ENCODE measurements around the gene LEMD1.
"Not testable (repeated sequence)": the region's sequence is repeated elsewhere in the genome, so short reads cannot be mapped to it uniquely, and the experiment has no call there.

Gene LEMD1

DNA sequence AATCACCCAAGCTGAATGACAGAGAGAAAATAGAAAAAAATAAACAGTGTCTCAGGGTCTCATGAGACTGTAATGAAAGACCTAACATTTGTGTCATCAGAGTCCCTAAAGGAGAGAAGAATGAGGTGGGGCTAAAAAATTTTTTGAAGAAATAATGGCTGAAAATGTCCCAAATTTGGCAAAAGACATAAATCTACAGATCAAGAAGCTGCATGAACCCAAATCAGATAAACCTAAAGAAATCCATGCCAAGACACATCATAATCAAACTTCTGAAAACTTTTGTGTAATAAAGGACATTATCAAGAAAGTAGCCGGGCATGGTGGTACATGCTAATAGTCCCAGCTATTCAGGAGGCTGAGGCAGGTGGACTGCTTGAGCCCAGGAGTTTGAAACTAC is 29.2 kb downstream of the LEMD1 start:
- DNase-seq (ENCODE audit: low read depth): no peak
- H3K4me3 ChIP-seq (replicated peaks; ENCODE audit: low read depth, low read length): no peak overlapping the region
- TF ChIP-seq, protein P1, sequence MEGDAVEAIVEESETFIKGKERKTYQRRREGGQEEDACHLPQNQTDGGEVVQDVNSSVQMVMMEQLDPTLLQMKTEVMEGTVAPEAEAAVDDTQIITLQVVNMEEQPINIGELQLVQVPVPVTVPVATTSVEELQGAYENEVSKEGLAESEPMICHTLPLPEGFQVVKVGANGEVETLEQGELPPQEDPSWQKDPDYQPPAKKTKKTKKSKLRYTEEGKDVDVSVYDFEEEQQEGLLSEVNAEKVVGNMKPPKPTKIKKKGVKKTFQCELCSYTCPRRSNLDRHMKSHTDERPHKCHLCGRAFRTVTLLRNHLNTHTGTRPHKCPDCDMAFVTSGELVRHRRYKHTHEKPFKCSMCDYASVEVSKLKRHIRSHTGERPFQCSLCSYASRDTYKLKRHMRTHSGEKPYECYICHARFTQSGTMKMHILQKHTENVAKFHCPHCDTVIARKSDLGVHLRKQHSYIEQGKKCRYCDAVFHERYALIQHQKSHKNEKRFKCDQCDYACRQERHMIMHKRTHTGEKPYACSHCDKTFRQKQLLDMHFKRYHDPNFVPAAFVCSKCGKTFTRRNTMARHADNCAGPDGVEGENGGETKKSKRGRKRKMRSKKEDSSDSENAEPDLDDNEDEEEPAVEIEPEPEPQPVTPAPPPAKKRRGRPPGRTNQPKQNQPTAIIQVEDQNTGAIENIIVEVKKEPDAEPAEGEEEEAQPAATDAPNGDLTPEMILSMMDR (IDR thresholded peaks at IDR 0.05; ENCODE audit: low read length, missing control alignments): no peak

DNA sequence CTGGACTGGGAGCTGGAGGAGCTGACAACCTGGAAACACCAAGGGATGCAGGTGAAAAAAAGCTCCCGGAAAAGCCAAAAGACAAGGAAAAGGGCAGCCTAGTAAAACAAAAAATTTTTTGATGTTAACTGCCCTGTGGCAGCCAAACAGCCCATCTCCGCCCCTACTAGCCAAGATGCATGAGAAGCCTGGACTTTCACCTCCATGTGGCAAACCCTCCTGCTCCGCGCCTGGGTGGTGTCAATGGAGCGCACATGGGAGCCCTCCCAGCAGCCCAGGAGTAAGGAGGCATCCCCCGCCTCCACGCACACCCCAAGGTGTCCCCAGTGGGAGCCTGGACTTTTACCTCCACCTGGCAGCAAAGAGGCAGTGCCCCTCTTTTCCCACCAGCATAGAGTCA is 30.5 kb downstream of the LEMD1 start:
- H3K4me3 ChIP-seq (replicated peaks; ENCODE audit: low read depth, low read length): no peak overlapping the region
- TF ChIP-seq, protein P1 (IDR thresholded peaks at IDR 0.05; ENCODE audit: low read length, missing control alignments): no peak
- no peak for DNase-seq (ENCODE audit: low read depth)

DNA sequence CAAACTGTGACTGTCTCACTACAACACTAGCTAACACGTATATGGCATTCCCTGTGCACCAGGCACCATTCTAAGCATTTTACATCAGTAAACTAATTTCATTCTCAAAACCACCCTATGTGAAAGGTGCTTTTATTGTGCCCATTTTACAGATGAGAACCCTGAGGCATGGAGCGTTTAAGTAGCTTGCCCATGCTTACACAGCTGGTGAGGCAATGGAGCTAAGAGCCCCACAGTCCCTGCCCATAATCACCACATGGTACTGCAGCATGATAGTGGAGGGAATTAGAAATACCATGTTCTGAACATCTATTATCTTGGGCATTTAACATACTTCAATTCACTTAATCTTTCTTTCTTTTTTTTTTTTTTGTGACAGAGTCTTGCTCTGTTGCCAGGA is 34.0 kb downstream of the LEMD1 start:
- H3K4me3 ChIP-seq (replicated peaks; ENCODE audit: low read depth, low read length): no peak overlapping the region
- DNase-seq (ENCODE audit: low read depth): no peak
- TF ChIP-seq, protein P1 (IDR thresholded peaks at IDR 0.05; ENCODE audit: low read length, missing control alignments): no peak

GRCh38 chr1:205382990-205383389 is 38.9 kb downstream of the LEMD1 start:
- not testable (repeated sequence) for H3K4me3 ChIP-seq (replicated peaks; ENCODE audit: low read depth, low read length); DNase-seq (ENCODE audit: low read depth)

DNA sequence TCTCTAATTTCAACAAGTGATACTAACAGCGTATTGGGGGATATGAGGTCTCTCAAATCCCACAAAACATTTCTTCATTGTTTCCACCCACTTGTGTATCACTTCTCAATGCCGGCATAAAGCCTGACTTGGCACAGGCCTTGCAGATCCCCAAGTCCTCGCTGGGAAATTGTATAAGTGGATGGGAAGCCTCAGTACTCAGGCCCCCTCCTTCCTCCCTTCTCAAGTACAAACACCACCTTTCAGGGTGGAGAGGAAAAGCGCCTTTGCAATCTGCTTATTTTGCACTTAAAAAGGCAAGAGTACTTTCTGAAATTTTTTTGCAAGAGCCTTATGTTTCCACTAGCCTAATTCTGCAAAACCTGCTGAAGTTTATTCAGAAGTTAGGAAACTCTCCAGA is 39.3 kb downstream of the LEMD1 start:
- no peak for DNase-seq (ENCODE audit: low read depth)
- no peak overlapping the region for H3K4me3 ChIP-seq (replicated peaks; ENCODE audit: low read depth, low read length)
- TF ChIP-seq, protein P1 (IDR thresholded peaks at IDR 0.05; ENCODE audit: low read length, missing control alignments): no peak

DNA sequence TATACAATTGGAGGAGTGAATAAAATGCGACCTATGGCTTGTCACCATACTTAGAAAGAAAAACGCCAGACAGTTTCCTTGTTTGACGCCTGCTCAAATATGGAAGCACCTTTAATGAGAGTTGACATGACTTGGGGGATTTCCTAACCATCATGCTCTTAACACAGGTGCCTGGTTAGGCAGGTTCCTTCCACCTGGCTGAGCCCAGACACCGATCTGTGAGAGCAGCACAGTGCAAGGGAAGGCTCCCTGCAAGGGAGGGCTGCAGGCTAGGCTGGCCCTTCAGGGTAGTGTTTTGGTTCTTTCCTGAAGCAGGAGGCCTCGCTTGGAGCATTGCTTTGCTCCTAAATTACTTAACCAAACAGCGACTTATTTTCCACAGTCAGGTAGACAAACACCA is 40.6 kb downstream of the LEMD1 start:
- no peak overlapping the region for H3K4me3 ChIP-seq (replicated peaks; ENCODE audit: low read depth, low read length)
- TF ChIP-seq, protein P1 (IDR thresholded peaks at IDR 0.05; ENCODE audit: low read length, missing control alignments): no peak
- no peak for DNase-seq (ENCODE audit: low read depth)

DNA sequence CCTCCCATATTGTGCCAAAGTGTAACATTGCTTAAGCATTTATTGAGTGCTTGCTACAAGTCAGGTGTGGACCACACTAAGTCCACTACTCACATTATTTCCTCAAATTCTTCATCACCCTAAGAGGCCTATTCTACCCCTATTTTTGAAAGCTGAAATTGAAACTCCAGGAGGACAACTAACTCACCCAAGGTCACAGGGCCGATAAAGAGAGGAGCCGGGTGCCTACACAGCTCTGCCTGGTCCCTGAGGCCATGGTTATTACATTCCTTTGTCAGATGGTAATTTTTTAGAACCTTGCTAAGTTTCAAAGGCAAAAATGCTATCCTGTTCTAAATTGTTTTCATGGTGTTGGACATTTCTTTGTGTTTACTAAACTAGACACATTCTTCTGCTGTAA is 41.0 kb downstream of the LEMD1 start:
- H3K4me3 ChIP-seq (replicated peaks; ENCODE audit: low read depth, low read length): no peak overlapping the region
- no peak for DNase-seq (ENCODE audit: low read depth)
- TF ChIP-seq, protein P1 (IDR thresholded peaks at IDR 0.05; ENCODE audit: low read length, missing control alignments): no peak

DNA sequence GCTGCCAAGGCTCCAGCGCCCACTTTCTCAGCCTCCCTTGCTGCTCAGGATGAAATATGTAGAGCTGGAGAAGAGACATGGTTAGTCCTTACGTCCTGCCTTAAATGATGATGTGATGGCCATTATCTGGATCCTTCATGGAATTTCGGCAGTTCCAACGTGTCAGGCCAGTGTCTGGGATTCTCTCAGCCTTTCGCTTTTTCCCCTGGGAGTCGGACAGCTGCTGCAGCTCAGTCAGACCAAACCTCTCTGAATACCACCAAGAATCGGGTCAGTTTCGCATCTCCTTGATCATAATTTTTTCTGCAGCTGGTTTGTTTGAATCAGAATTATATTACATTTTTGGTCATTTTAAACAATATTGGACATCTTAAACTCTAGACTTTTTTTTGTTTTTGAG is 42.8 kb downstream of the LEMD1 start:
- no peak for DNase-seq (ENCODE audit: low read depth)
- TF ChIP-seq, protein P1 (IDR thresholded peaks at IDR 0.05; ENCODE audit: low read length, missing control alignments): no peak
- no peak overlapping the region for H3K4me3 ChIP-seq (replicated peaks; ENCODE audit: low read depth, low read length)

Data from fibroblast of pulmonary artery (primary cell).